ENCODE measurements around the gene PASK.

Gene PASK

GRCh38 chr2:241070811-241071676, 78.2 kb downstream of the PASK start:
- Histone ChIP-seq H3K36me3 (ENCODE audit: low read depth) (no peaks in the 10 kb centered on the region), H3K9me3 (ENCODE audit: severe bottlenecking) (no peaks in the 10 kb centered on the region), H3K4me1 (ENCODE audit: insufficient read depth, poor library complexity, severe bottlenecking) (no peaks in the 10 kb centered on the region), H3K27ac (ENCODE audit: poor library complexity, severe bottlenecking) (no peak overlapping the region), H3K27me3 (ENCODE audit: insufficient read depth, poor library complexity, severe bottlenecking) (no peaks in the 10 kb centered on the region), H3K4me3 (ENCODE audit: severe bottlenecking) (no peak overlapping the region)
- ATAC-seq (ENCODE audit: low read depth) (no peak), DNase-seq (ENCODE audit: low spot score) (no peak)
- no peak for TF ChIP-seq CTCF (IDR thresholded peaks at IDR 0.05; ENCODE audit: poor library complexity, severe bottlenecking)

- H3K36me3 ChIP-seq (ENCODE audit: low read depth): no peaks in the 10 kb centered on the region
- no peak overlapping the region for H3K27ac ChIP-seq (ENCODE audit: poor library complexity, severe bottlenecking)
- no peaks in the 10 kb centered on the region for H3K4me1 ChIP-seq (ENCODE audit: insufficient read depth, poor library complexity, severe bottlenecking)
- DNase-seq (ENCODE audit: low spot score) (no peak), ATAC-seq (ENCODE audit: low read depth) (no peak)
- no peaks in the 10 kb centered on the region for H3K9me3 ChIP-seq (ENCODE audit: severe bottlenecking)
- TF ChIP-seq CTCF (IDR thresholded peaks at IDR 0.05; ENCODE audit: poor library complexity, severe bottlenecking): no peak
- H3K4me3 ChIP-seq (ENCODE audit: severe bottlenecking): no peak overlapping the region
- no peaks in the 10 kb centered on the region for H3K27me3 ChIP-seq (ENCODE audit: insufficient read depth, poor library complexity, severe bottlenecking)
Measured at GRCh38 chr2:241070361-241070760, 78.9 kb downstream of the PASK start.

- no peak overlapping the region for H3K4me3 ChIP-seq (ENCODE audit: severe bottlenecking)
- TF ChIP-seq CTCF (IDR thresholded peaks at IDR 0.05; ENCODE audit: poor library complexity, severe bottlenecking): no peak
- no peaks in the 10 kb centered on the region for H3K27me3 ChIP-seq (ENCODE audit: insufficient read depth, poor library complexity, severe bottlenecking)
- H3K4me1 ChIP-seq (ENCODE audit: insufficient read depth, poor library complexity, severe bottlenecking): no peaks in the 10 kb centered on the region
- H3K36me3 ChIP-seq (ENCODE audit: low read depth): no peaks in the 10 kb centered on the region
- ATAC-seq (ENCODE audit: low read depth) (no peak), DNase-seq (ENCODE audit: low spot score) (no peak)
- H3K9me3 ChIP-seq (ENCODE audit: severe bottlenecking): no peaks in the 10 kb centered on the region
- no peak overlapping the region for H3K27ac ChIP-seq (ENCODE audit: poor library complexity, severe bottlenecking)
Measured at GRCh38 chr2:241069821-241070281, 79.4 kb downstream of the PASK start.

- Histone ChIP-seq H3K36me3 (ENCODE audit: low read depth) (no peaks in the 10 kb centered on the region), H3K27ac (ENCODE audit: poor library complexity, severe bottlenecking) (no peak overlapping the region), H3K9me3 (ENCODE audit: severe bottlenecking) (no peaks in the 10 kb centered on the region), H3K4me3 (ENCODE audit: severe bottlenecking) (no peak overlapping the region), H3K4me1 (ENCODE audit: insufficient read depth, poor library complexity, severe bottlenecking) (no peaks in the 10 kb centered on the region), H3K27me3 (ENCODE audit: insufficient read depth, poor library complexity, severe bottlenecking) (no peaks in the 10 kb centered on the region)
- no peak for TF ChIP-seq CTCF (IDR thresholded peaks at IDR 0.05; ENCODE audit: poor library complexity, severe bottlenecking)
- DNase-seq (ENCODE audit: low spot score) (no peak), ATAC-seq (ENCODE audit: low read depth) (no peak)
Measured at GRCh38 chr2:241068942-241069810, 80.1 kb downstream of the PASK start.
